SU-DHL-6 (cell line): Measurements from ENCODE around the gene STARD9.

Source experiments
- H2AFZ ChIP-seq: fragments of 200-600 bp; sonication (generic); 2 replicates; pipeline ENCODE4 v1.6.1; 2014; ENCODE audit warnings: low read depth, mild to moderate bottlenecking, moderate library complexity, mixed read lengths, antibody characterized with exemption, low read length; ENCODE audit not compliant: severe bottlenecking
- H3F3A ChIP-seq: fragments of 200-600 bp; shearing (Covaris generic); 2 replicates; pipeline ENCODE4 v1.6.0; 2016; ENCODE audit warnings: antibody characterized with exemption, mild to moderate bottlenecking; ENCODE audit not compliant: insufficient read depth
- H3K27ac ChIP-seq: fragments of 200-600 bp; sonication (generic); 2 replicates; pipeline ENCODE4 v1.5.1; 2016; ENCODE audit warnings: low read depth, mild to moderate bottlenecking, low read length, moderate library complexity, mixed read lengths
- H3K27me3 ChIP-seq: fragments of 200-600 bp; sonication (generic), shearing (Covaris generic); 2 replicates; pipeline ENCODE4 v1.6.0; 2014; ENCODE audit warnings: mild to moderate bottlenecking, low read length
- H3K36me3 ChIP-seq: fragments of 200-600 bp; sonication (generic); 2 replicates; pipeline ENCODE4 v1.6.1; 2014; ENCODE audit warnings: mild to moderate bottlenecking, low read length, mixed read lengths
- H3K4me2 ChIP-seq: fragments of 300-600, 200-600 bp; shearing (Covaris generic), sonication (generic); 2 replicates; pipeline ENCODE4 v1.6.0; 2014; ENCODE audit warnings: low read length, low read depth, mild to moderate bottlenecking; ENCODE audit not compliant: poor library complexity, severe bottlenecking
- H3K4me3 ChIP-seq: fragments of 200-600 bp; sonication (generic); 2 replicates; pipeline ENCODE4 v1.5.1; 2014; ENCODE audit warnings: antibody characterized with exemption, low read length, mild to moderate bottlenecking, mixed read lengths; ENCODE audit not compliant: insufficient read depth, poor library complexity, severe bottlenecking
- H3K79me2 ChIP-seq: fragments of 200-600 bp; sonication (generic); 2 replicates; pipeline ENCODE4 v1.6.1; 2014; ENCODE audit warnings: mild to moderate bottlenecking, low read length, moderate library complexity; ENCODE audit not compliant: insufficient read depth
- H3K9ac ChIP-seq: fragments of 200-600 bp; sonication (generic); 2 replicates; pipeline ENCODE4 v1.7.0; 2014; ENCODE audit warnings: mild to moderate bottlenecking, low read length
- H3K9me2 ChIP-seq: fragments of 200-600 bp; sonication (generic); replicated peaks from 2 replicates; pipeline ENCODE4 v1.6.1; 2014; ENCODE audit warnings: low read length; ENCODE audit not compliant: insufficient read depth
- H3K9me3 ChIP-seq: fragments of 200-600 bp; sonication (generic); 2 replicates; pipeline ENCODE4 v1.6.1; 2014; ENCODE audit warnings: low read length, mixed read lengths; ENCODE audit not compliant: insufficient read depth
- H4K20me1 ChIP-seq: fragments of 200-600 bp; sonication (generic); 2 replicates; pipeline ENCODE4 v1.6.1; 2014; ENCODE audit warnings: low read depth, mild to moderate bottlenecking, antibody characterized with exemption, low read length, moderate library complexity, mixed read lengths
- CTCF ChIP-seq: fragments of 200-600 bp; sonication (generic); IDR thresholded peaks from one replicate; pipeline ENCODE4 v1.5.1; 2017; ENCODE audit warnings: antibody characterized with exemption, mild to moderate bottlenecking, low read length, moderate library complexity; ENCODE audit not compliant: insufficient read depth, poor library complexity, severe bottlenecking
- EZH2phosphoT487 ChIP-seq: fragments of 200-600 bp; sonication (generic), shearing (Covaris generic); conservative IDR thresholded peaks from 2 replicates; pipeline ENCODE4 v1.6.1; 2018; ENCODE audit warnings: mild to moderate bottlenecking, antibody characterized with exemption, low read length, moderate library complexity, mixed read lengths

STARD9 gene

GRCh38 chr15:42591238-42591934 lies 16.0 kb downstream of the STARD9 start:
- no peaks in the 10 kb centered on the region for H3K27me3 ChIP-seq
- no peaks in the 10 kb centered on the region for H3K9me3 ChIP-seq
- TF ChIP-seq CTCF (no peak), EZH2phosphoT487 (no peak)
- no peaks in the 10 kb centered on the region for H3K36me3 ChIP-seq
- no peaks in the 10 kb centered on the region for H3F3A ChIP-seq
- no peak overlapping the region for H3K27ac ChIP-seq
- H3K79me2 ChIP-seq, result no peaks in the 10 kb centered on the region
- no peaks in the 10 kb centered on the region for H3K9me2 ChIP-seq
- H3K4me2 ChIP-seq, result no peak overlapping the region
- H3K4me3 ChIP-seq, result no peak overlapping the region
- no peak overlapping the region for H2AFZ ChIP-seq
- no peak overlapping the region for H3K9ac ChIP-seq
- H4K20me1 ChIP-seq, result no peaks in the 10 kb centered on the region

- H3K79me2 ChIP-seq, result no peaks in the 10 kb centered on the region
These were observed 17.3 kb downstream of the STARD9 start for GRCh38 chr15:42592716-42593115.

GRCh38 chr15:42593143-42593542 lies 17.7 kb downstream of the STARD9 start:
- no peak overlapping the region for H3K4me2 ChIP-seq
- TF ChIP-seq CTCF, result no peak
- no peak for TF ChIP-seq EZH2phosphoT487
- no peaks in the 10 kb centered on the region for H3K79me2 ChIP-seq
- H3K9ac ChIP-seq, result no peak overlapping the region
- no peak overlapping the region for H3K4me3 ChIP-seq
- no peaks in the 10 kb centered on the region for H3K9me3 ChIP-seq
- H2AFZ ChIP-seq, result no peak overlapping the region
- no peaks in the 10 kb centered on the region for H3K36me3 ChIP-seq
- H3F3A ChIP-seq, result no peaks in the 10 kb centered on the region
- H3K9me2 ChIP-seq, result no peaks in the 10 kb centered on the region
- no peaks in the 10 kb centered on the region for H3K27me3 ChIP-seq
- no peak overlapping the region for H3K27ac ChIP-seq
- no peaks in the 10 kb centered on the region for H4K20me1 ChIP-seq

More at GRCh38 chr15:42592716-42593115, 17.3 kb downstream of the STARD9 start:
- H4K20me1 ChIP-seq, result no peaks in the 10 kb centered on the region
- no peaks in the 10 kb centered on the region for H3K27me3 ChIP-seq
- no peaks in the 10 kb centered on the region for H3F3A ChIP-seq
- H3K9ac ChIP-seq, result no peak overlapping the region
- no peak overlapping the region for H3K27ac ChIP-seq
- no peak overlapping the region for H3K4me3 ChIP-seq
- H3K9me3 ChIP-seq, result no peaks in the 10 kb centered on the region
- H3K4me2 ChIP-seq, result no peak overlapping the region
- H3K36me3 ChIP-seq, result no peaks in the 10 kb centered on the region
- TF ChIP-seq EZH2phosphoT487 (no peak), CTCF (no peak)
- no peaks in the 10 kb centered on the region for H3K9me2 ChIP-seq
- no peak overlapping the region for H2AFZ ChIP-seq
